Fibroblast of pulmonary artery (primary cell): Measurements from ENCODE around the gene ANAPC10.

Experiments used
- DNase-seq: peaks from one replicate; pipeline ENCODE4 v3.0.0-alpha.2; 2010; ENCODE audit warnings: low read depth
- H3K4me3 ChIP-seq: replicated peaks from 2 replicates; pipeline ENCODE4 v1.5.1; 2011; ENCODE audit warnings: low read depth, mild to moderate bottlenecking, control low read depth, low read length, moderate library complexity
- CTCF ChIP-seq: IDR thresholded peaks from 2 replicates; pipeline ENCODE4 v1.5.1; 2011; ENCODE audit warnings: mild to moderate bottlenecking, control low read depth, low read length, inconsistent platforms; ENCODE audit errors: missing control alignments

The ANAPC10 gene

GRCh38 chr4:144989306-144989705 lies 108.7 kb downstream of the ANAPC10 start:
- no peak for DNase-seq
- no peak overlapping the region for H3K4me3 ChIP-seq
- TF ChIP-seq CTCF = no peak

- no peak for TF ChIP-seq CTCF
These were observed 112.5 kb downstream of the ANAPC10 start for GRCh38 chr4:144985531-144985930.

GRCh38 chr4:144985014-144985413 lies 113.0 kb downstream of the ANAPC10 start:
- DNase-seq = no peak
- no peak overlapping the region for H3K4me3 ChIP-seq
- no peak for TF ChIP-seq CTCF

More at GRCh38 chr4:144985531-144985930, 112.5 kb downstream of the ANAPC10 start:
- no peak for DNase-seq
- no peak overlapping the region for H3K4me3 ChIP-seq

- TF ChIP-seq CTCF = no peak
- H3K4me3 ChIP-seq = no peak overlapping the region
- no peak for DNase-seq
These were observed 113.8 kb downstream of the ANAPC10 start for GRCh38 chr4:144984241-144984640.

GRCh38 chr4:144975718-144976117 lies 122.3 kb downstream of the ANAPC10 start:
- no peak for DNase-seq
- no peak overlapping the region for H3K4me3 ChIP-seq
- no peak for TF ChIP-seq CTCF

- H3K4me3 ChIP-seq = no peak overlapping the region
- peak; percentile 3 for DNase-seq
- TF ChIP-seq CTCF = no peak
These were observed 127.4 kb downstream of the ANAPC10 start for GRCh38 chr4:144970597-144970996.

- TF ChIP-seq CTCF = no peak
- DNase-seq = no peak
- no peak overlapping the region for H3K4me3 ChIP-seq
These were observed 128.2 kb downstream of the ANAPC10 start for GRCh38 chr4:144969821-144970220.
